Measurements from ENCODE around the gene EDEM1.

- no peak for TF ChIP-seq CTCF (IDR thresholded peaks at IDR 0.05)
- no peak for TF ChIP-seq POLR2A (IDR thresholded peaks at IDR 0.05)
- no peak for TF ChIP-seq EP300 (IDR thresholded peaks at IDR 0.05)
Observed at GRCh38 chr3:5231074-5231473, 43.6 kb downstream of the EDEM1 start.

All from tibial nerve (tissue), 4 donors.